K562 (cell line): ENCODE data around the gene ACLY. TPM values are rescaled to one million over a fixed set of nuclear protein-coding genes. Genes with fewer than 3 reads are reported as not detected.
A peak's percentile ranks its signal among the peaks of the same experiment; 100 is the strongest.

Experiments used
- ATAC-seq: fragments of 200-7000 bp; cut with Tn5 transposase; 3 replicates; pipeline ENCODE4 v1.9.1; 2020; ENCODE audit warnings: moderate library complexity
- BruUV-seq: library from RNA; stranded (reverse); fragments of 400-500 nt; replicated peaks from 2 replicates; lab custom pipeline; 2021; lab: Mats Ljungman, UMichigan
- CTCF ChIA-PET: fragments of 300-600 bp; formaldehyde crosslinking; extraction: SDS; loops from one replicate; lab custom pipeline; 2021; ENCODE audit warnings: low intra/inter-chr PET ratio; lab: Yijun Ruan, JAX
- POLR2A ChIA-PET: fragments of 300-600, 350-650 bp; sonication (Branson Sonifier 250); formaldehyde crosslinking; extraction: SDS; loops from one replicate; lab custom pipeline; 2021; ENCODE audit warnings: antibody characterized with exemption, inconsistent platforms; lab: Yijun Ruan, JAX
- DNase-seq, 4 experiments: peaks; one replicate each; pipeline versions ENCODE4 v3.0.0 to v3.0.0-alpha.2; 2011 to 2018; ENCODE audit warnings: low spot score in 3 of 4, mixed read lengths in 3 of 4; ENCODE audit errors: extremely low read depth in 1 of 4
- FAIRE-seq: peaks from 2 replicates; lab custom pipeline; 2011; peaks lifted over from hg19 to GRCh38; lab: Jason Lieb, UNC
- H2AFZ ChIP-seq: 2 replicates; pipeline ENCODE4 v1.6.0; 2011; ENCODE audit warnings: low read depth, low read length, control low read depth, inconsistent platforms
- H3K27ac ChIP-seq: fragments of 200-600 bp; 3 replicates; pipeline ENCODE4 v1.8.0; 2011; ENCODE audit warnings: low read depth, mild to moderate bottlenecking, control low read depth, inconsistent platforms, low read length, moderate library complexity, mixed read lengths; ENCODE audit errors: extremely low read depth
- H3K27me3 ChIP-seq, 2 experiments: fragments of 300-600 bp in 1 of 2; 2 replicates in 1 of 2; 3 replicates in 1 of 2; pipeline versions ENCODE4 v1.6.0 to v1.8.0; 2011; ENCODE audit warnings: inconsistent platforms in 2 of 2, low read length in 2 of 2, mild to moderate bottlenecking in 1 of 2, mixed read lengths in 1 of 2, moderate library complexity in 1 of 2; ENCODE audit not compliant: control insufficient read depth in 2 of 2, insufficient read depth in 2 of 2
- H3K36me3 ChIP-seq: fragments of 300-600 bp; 3 replicates; pipeline ENCODE4 v1.8.0; 2011; ENCODE audit warnings: mild to moderate bottlenecking, low read length, inconsistent platforms; ENCODE audit not compliant: control insufficient read depth, insufficient read depth
- H3K4me1 ChIP-seq, 2 experiments: fragments of 200-600 bp in 1 of 2; replicated peaks in 1 of 2; 2 replicates in 1 of 2; 3 replicates in 1 of 2; pipeline versions ENCODE4 v1.5.1 to v1.8.0; 2011; ENCODE audit warnings: inconsistent platforms in 2 of 2, low read length in 2 of 2, mild to moderate bottlenecking in 1 of 2, mixed read lengths in 1 of 2, moderate library complexity in 1 of 2; ENCODE audit not compliant: control insufficient read depth in 2 of 2, insufficient read depth in 2 of 2
- H3K4me2 ChIP-seq: 2 replicates; pipeline ENCODE4 v1.6.1; 2011; ENCODE audit warnings: low read length, control low read depth, inconsistent platforms, mixed read lengths; ENCODE audit not compliant: insufficient read depth
- H3K4me3 ChIP-seq: fragments of 200-600 bp; sonication (generic), shearing (Covaris generic); 2 replicates; pipeline ENCODE4 v1.5.1; 2016; ENCODE audit warnings: control low read depth, inconsistent platforms
- H3K79me2 ChIP-seq: fragments of 200-600 bp; 3 replicates; pipeline ENCODE4 v1.8.0; 2011; ENCODE audit warnings: low read length, inconsistent platforms; ENCODE audit not compliant: control insufficient read depth, insufficient read depth
- H3K9ac ChIP-seq, 2 experiments: 2 replicates each; pipeline versions ENCODE4 v1.6.0 to v1.6.1; 2011; ENCODE audit warnings: low read depth in 2 of 2, low read length in 2 of 2, control low read depth in 1 of 2, inconsistent platforms in 1 of 2, mild to moderate bottlenecking in 1 of 2, mixed read lengths in 1 of 2; ENCODE audit not compliant: insufficient read depth in 1 of 2
- H3K9me1 ChIP-seq: one replicate; pipeline ENCODE4 v1.6.0; 2011; ENCODE audit warnings: inconsistent platforms, mild to moderate bottlenecking, low read length, moderate library complexity; ENCODE audit not compliant: control insufficient read depth, insufficient read depth
- H3K9me3 ChIP-seq: replicated peaks from 2 replicates; pipeline ENCODE4 v1.5.1; 2011; ENCODE audit warnings: low read depth, low read length, inconsistent platforms; ENCODE audit not compliant: control insufficient read depth, insufficient read depth
- H4K20me1 ChIP-seq: replicated peaks from 2 replicates; pipeline ENCODE4 v1.6.1; 2011; ENCODE audit warnings: low read length, inconsistent platforms, mixed read lengths; ENCODE audit not compliant: control insufficient read depth, insufficient read depth
- ATF1 ChIP-seq, 2 experiments: fragments of 450-650 bp in 1 of 2; IDR thresholded peaks; 2 replicates each; pipeline ENCODE4 v1.6.1; 2016; ENCODE audit warnings: missing compliant biosample characterization in 1 of 2, missing genetic modification characterization in 1 of 2
- HEY1 ChIP-seq: fragments of 250-450 bp; sonication (Bioruptor Pico); IDR thresholded peaks from 2 replicates; pipeline ENCODE4 v1.5.0; 2020; ENCODE audit warnings: mild to moderate bottlenecking, moderate library complexity, borderline replicate concordance
- HNRNPK ChIP-seq: fragments of 200-400 bp; formaldehyde crosslinking; IDR thresholded peaks from one replicate; pipeline ENCODE4 v1.6.1; 2018; ENCODE audit warnings: mild to moderate bottlenecking, low read depth, low read length; ENCODE audit not compliant: poor library complexity, severe bottlenecking
- ILF3 ChIP-seq: fragments of 450-650 bp; IDR thresholded peaks from 2 replicates; pipeline ENCODE4 v1.6.1; 2018; ENCODE audit warnings: antibody characterized with exemption, mild to moderate bottlenecking, moderate library complexity, borderline replicate concordance
- LEF1 ChIP-seq: fragments of 450-650 bp; IDR thresholded peaks from 2 replicates; pipeline ENCODE4 v1.6.1; 2016; ENCODE audit warnings: mild to moderate bottlenecking
- MTA2 ChIP-seq: fragments of 450-650 bp; IDR thresholded peaks from 2 replicates; pipeline ENCODE4 v1.6.1; 2016; ENCODE audit warnings: low read depth
- RBM25 ChIP-seq: fragments of 200-400 bp; formaldehyde crosslinking; IDR thresholded peaks from 2 replicates; pipeline ENCODE4 v1.6.1; 2018; ENCODE audit warnings: low read length, low read depth, moderate library complexity; ENCODE audit not compliant: severe bottlenecking
- RFX5 ChIP-seq: IDR thresholded peaks from 2 replicates; pipeline ENCODE4 v1.6.1; 2011; ENCODE audit warnings: low read depth, mild to moderate bottlenecking, improper control_type of control experiment, low read length
- SAFB ChIP-seq: fragments of 200-400 bp; formaldehyde crosslinking; IDR thresholded peaks from 2 replicates; pipeline ENCODE4 v1.6.1; 2017; ENCODE audit warnings: low read depth, low read length, borderline replicate concordance
- TBP ChIP-seq: optimal IDR thresholded peaks from 2 replicates; pipeline ENCODE3; 2011; ENCODE audit warnings: low read depth, low read length, improper control_type of control experiment
- XRCC3 ChIP-seq: fragments of 450-650 bp; IDR thresholded peaks from 2 replicates; pipeline ENCODE4 v1.6.1; 2017; ENCODE audit warnings: mild to moderate bottlenecking, moderate library complexity
- ZNF174 ChIP-seq: fragments of 250-450 bp; sonication (Bioruptor Pico); IDR thresholded peaks from 2 replicates; pipeline ENCODE4 v1.4.0; 2020; ENCODE audit warnings: mild to moderate bottlenecking
- ZNF184 ChIP-seq: sonication (generic); formaldehyde crosslinking; IDR thresholded peaks from 2 replicates; pipeline ENCODE4 v1.5.0; 2020; ENCODE audit warnings: missing genetic modification reagents
- ZNF347 ChIP-seq: fragments of 450-650 bp; formaldehyde crosslinking; IDR thresholded peaks from 2 replicates; pipeline ENCODE4 v1.4.0; 2020; ENCODE audit warnings: low read depth, mild to moderate bottlenecking, moderate library complexity
- ZNF507 ChIP-seq: conservative IDR thresholded peaks from 2 replicates; pipeline ENCODE4 v1.6.1; 2017; ENCODE audit warnings: missing genetic modification characterization, missing compliant biosample characterization
- ZNF57 ChIP-seq: fragments of 450-650 bp; formaldehyde crosslinking; IDR thresholded peaks from 2 replicates; pipeline ENCODE4 v1.4.0; 2020; ENCODE audit warnings: mild to moderate bottlenecking, moderate library complexity
- WGBS: fragments of 100-300 bp; shearing (Covaris generic); methylation state at CpG from one replicate; pipeline ENCODE4 v1.1.6; 2016; ENCODE audit warnings: low coverage, mixed read lengths; ENCODE audit not compliant: insufficient coverage; ENCODE audit errors: missing lambda C conversion rate; 5-methylcytosine and 5-hydroxymethylcytosine counted together
- in situ Hi-C: fragments of 300-500 bp; cut with MboI; formaldehyde crosslinking; loops from 4 replicates; pipeline ENCODE4 v1.15.0; 2018; ENCODE audit warnings: inconsistent platforms, mixed read lengths
- intact Hi-C: fragments of 100-400 bp; cut with micrococcal nuclease; formaldehyde crosslinking; loops from 2 replicates; pipeline ENCODE4 v1.14.2; 2022
- polyA plus RNA-seq, 8 experiments: library from polyadenylated mRNA; depleted of rRNA in 4 of 8; stranded (reverse) in 5 of 8; unstranded in 3 of 8; fragments of >200 nt; fragmentation: Nextera tagmentation in 2 of 8; fragmentation: Illumina TruSeq in 1 of 8; extraction: Ambion mirVana in 2 of 8; extraction: Trizol in 1 of 8; gene quantifications; 2 replicates each; pipeline versions ENCODE4 v1.2.1 to v1.2.3, GENCODE V29; 2011 to 2014; ENCODE audit warnings: inconsistent platforms in 1 of 8, missing spikeins in 1 of 8
- total RNA-seq, 7 experiments: library from RNA; depleted of rRNA in 6 of 7; stranded (reverse); fragments of >200 nt in 6 of 7; fragmentation: Illumina TruSeq in 2 of 7; extraction: Trizol in 2 of 7; gene quantifications; 2 replicates each; pipeline versions ENCODE4 v1.2.1 to v1.2.3, GENCODE V29; 2011 to 2021; ENCODE audit warnings: low replicate concordance in 1 of 7
- TF ChIP-seq, protein P1 (sequence below): fragments of 450-650 bp; formaldehyde crosslinking; conservative IDR thresholded peaks from 2 replicates; pipeline ENCODE4 v1.4.0; 2022; ENCODE audit warnings: mild to moderate bottlenecking, missing genetic modification characterization
- TF ChIP-seq, protein P2 (sequence below): fragments of 450-650 bp; IDR thresholded peaks from 2 replicates; pipeline ENCODE4 v1.6.1; 2016; ENCODE audit warnings: borderline replicate concordance

ACLY gene
- total and polyA plus RNA-seq, 9 of the 15 experiments (the other 6 are each of a cell fraction or from before 2014, with no cell fraction given) = 42.9 to 280 (median 125) TPM

DNA sequence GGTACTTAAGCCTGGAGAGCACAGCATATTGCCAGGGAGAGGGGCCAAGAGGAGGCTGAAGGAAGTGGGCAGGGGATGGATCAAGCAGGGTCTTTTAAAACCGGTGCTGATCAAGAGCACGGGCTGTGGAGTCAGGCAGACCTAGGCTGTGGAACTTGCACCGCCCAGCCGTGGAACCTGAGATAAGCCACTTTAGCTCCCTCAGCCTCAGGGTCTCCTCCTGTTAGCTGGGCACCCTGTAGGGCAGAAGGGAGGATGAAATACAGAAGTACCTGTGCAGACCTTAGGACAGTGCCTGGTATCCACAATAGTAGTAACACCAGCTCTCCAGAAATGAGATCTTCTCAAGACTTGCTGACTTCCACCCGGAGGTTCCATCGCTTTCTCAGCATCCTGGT lies 20.9 kb upstream of the ACLY start:
- BruUV-seq = no TSS peak
- Histone ChIP-seq H3K4me2 (peak overlapping the region; percentile 26), H3K27me3 (no peaks in the 10 kb centered on the region), H4K20me1 (no peaks in the 10 kb centered on the region), H3K27ac (no peak overlapping the region), H3K36me3 (no peaks in the 10 kb centered on the region), H3K9me3 (no peaks in the 10 kb centered on the region), H3K9ac (peak overlapping the region in 1 of 2 experiments; percentile 69; a peak in 2 of 4 replicates), H3K79me2 (no peaks in the 10 kb centered on the region), H3K9me1 (no peaks in the 10 kb centered on the region), H2AFZ (no peak overlapping the region), H3K4me1 (peaks cover 28 to 29% of the 10 kb centered on the region in 2 experiments), H3K4me3 (no peak overlapping the region)
- in situ Hi-C loops (no loop called here), intact Hi-C loops (no loop called here)
- ATAC-seq = peak; percentile 12; the same call in 2 of the 3 replicates
- CTCF ChIA-PET = no interaction called here
- DNase-seq = no peak
- POLR2A ChIA-PET = interaction anchor here (0.7 to 2.3 kb wide), 4 partner anchors 10 to 250 kb away, joined by 3 to 18 read pairs (median 4); partner anchors contain the start of gene ODAD4
- TF ChIP-seq ZNF57 (CRISPR knock-in tag) = no peak
- no peak for TF ChIP-seq SAFB
- TF ChIP-seq MTA2 = no peak
- TF ChIP-seq ZNF184 (CRISPR knock-in tag) = no peak
- no peak for TF ChIP-seq ATF1 (CRISPR knock-in tag; IDR thresholded peaks at IDR 0.05)
- no peak for TF ChIP-seq ATF1 (tag; IDR thresholded peaks at IDR 0.05)
- no peak for TF ChIP-seq HNRNPK
- no peak for TF ChIP-seq XRCC3
- TF ChIP-seq ZNF507 (tag) = no peak
- no peak for TF ChIP-seq ZNF174 (CRISPR knock-in tag)
- no peak for TF ChIP-seq RBM25
- no peak for TF ChIP-seq ZNF347 (CRISPR knock-in tag)
- TF ChIP-seq, protein P1, sequence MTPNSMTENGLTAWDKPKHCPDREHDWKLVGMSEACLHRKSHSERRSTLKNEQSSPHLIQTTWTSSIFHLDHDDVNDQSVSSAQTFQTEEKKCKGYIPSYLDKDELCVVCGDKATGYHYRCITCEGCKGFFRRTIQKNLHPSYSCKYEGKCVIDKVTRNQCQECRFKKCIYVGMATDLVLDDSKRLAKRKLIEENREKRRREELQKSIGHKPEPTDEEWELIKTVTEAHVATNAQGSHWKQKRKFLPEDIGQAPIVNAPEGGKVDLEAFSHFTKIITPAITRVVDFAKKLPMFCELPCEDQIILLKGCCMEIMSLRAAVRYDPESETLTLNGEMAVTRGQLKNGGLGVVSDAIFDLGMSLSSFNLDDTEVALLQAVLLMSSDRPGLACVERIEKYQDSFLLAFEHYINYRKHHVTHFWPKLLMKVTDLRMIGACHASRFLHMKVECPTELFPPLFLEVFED (CRISPR knock-in tag) = no peak
- no peak for TF ChIP-seq RFX5
- TF ChIP-seq LEF1 = no peak
- TF ChIP-seq TBP = no peak
- TF ChIP-seq ILF3 = no peak
- no peak for TF ChIP-seq HEY1 (CRISPR knock-in tag)
- TF ChIP-seq, protein P2, sequence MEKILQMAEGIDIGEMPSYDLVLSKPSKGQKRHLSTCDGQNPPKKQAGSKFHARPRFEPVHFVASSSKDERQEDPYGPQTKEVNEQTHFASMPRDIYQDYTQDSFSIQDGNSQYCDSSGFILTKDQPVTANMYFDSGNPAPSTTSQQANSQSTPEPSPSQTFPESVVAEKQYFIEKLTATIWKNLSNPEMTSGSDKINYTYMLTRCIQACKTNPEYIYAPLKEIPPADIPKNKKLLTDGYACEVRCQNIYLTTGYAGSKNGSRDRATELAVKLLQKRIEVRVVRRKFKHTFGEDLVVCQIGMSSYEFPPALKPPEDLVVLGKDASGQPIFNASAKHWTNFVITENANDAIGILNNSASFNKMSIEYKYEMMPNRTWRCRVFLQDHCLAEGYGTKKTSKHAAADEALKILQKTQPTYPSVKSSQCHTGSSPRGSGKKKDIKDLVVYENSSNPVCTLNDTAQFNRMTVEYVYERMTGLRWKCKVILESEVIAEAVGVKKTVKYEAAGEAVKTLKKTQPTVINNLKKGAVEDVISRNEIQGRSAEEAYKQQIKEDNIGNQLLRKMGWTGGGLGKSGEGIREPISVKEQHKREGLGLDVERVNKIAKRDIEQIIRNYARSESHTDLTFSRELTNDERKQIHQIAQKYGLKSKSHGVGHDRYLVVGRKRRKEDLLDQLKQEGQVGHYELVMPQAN = no peak
- peak; percentile 15 for FAIRE-seq
- WGBS = 38% methylated on average over 6 of the region's 6 CpGs
